Endothelial cell of umbilical vein (primary cell): ENCODE results near the gene KCNJ6. TPM values are rescaled to one million over a fixed set of nuclear protein-coding genes. Genes with fewer than 3 reads are reported as not detected.

ENCODE experiments used
- BruUV-seq: library from RNA; stranded (reverse); fragments of 400-500 nt; replicated peaks from 2 replicates; lab custom pipeline; 2021; lab: Mats Ljungman, UMichigan
- CTCF ChIA-PET: fragments of 300-600, 350-600 bp; sonication (Branson Sonifier 250); formaldehyde crosslinking; loops from one replicate; lab custom pipeline; 2021; ENCODE audit warnings: antibody characterized with exemption, inconsistent platforms; lab: Charles Lee
- POLR2A ChIA-PET: fragments of 300-600, 350-600 bp; sonication (Branson Sonifier 250); formaldehyde crosslinking; loops from one replicate; lab custom pipeline; 2021; ENCODE audit warnings: antibody characterized with exemption, inconsistent platforms; lab: Charles Lee
- DNase-seq: peaks from one replicate; pipeline ENCODE4 v3.0.0-alpha.2; 2011; ENCODE audit warnings: low read depth, low spot score
- FAIRE-seq: peaks from 2 replicates; lab custom pipeline; 2011; peaks lifted over from hg19 to GRCh38; lab: Jason Lieb, UNC
- H2AFZ ChIP-seq: 2 replicates; pipeline ENCODE4 v1.6.0; 2012; ENCODE audit warnings: low read depth, low read length, control low read depth, inconsistent platforms
- H3K27ac ChIP-seq: 2 replicates; pipeline ENCODE4 v1.5.1; 2011; ENCODE audit warnings: low read depth, mild to moderate bottlenecking, control low read depth, low read length, moderate library complexity; ENCODE audit not compliant: insufficient read depth
- H3K27me3 ChIP-seq, 2 experiments: 2 replicates each; pipeline versions ENCODE4 v1.6.0 to v1.6.1; 2011; ENCODE audit warnings: low read length in 2 of 2, mixed read lengths in 1 of 2; ENCODE audit not compliant: control insufficient read depth in 2 of 2, insufficient read depth in 2 of 2
- H3K36me3 ChIP-seq, 2 experiments: 2 replicates in 1 of 2; 3 replicates in 1 of 2; pipeline ENCODE4 v1.5.1; 2011; ENCODE audit warnings: low read length in 2 of 2, mild to moderate bottlenecking in 1 of 2, moderate library complexity in 1 of 2; ENCODE audit not compliant: control insufficient read depth in 2 of 2, insufficient read depth in 2 of 2; ENCODE audit errors: extremely low read depth in 1 of 2
- H3K4me1 ChIP-seq: 3 replicates; pipeline ENCODE4 v1.5.1; 2011; ENCODE audit warnings: mild to moderate bottlenecking, low read length; ENCODE audit not compliant: control insufficient read depth, insufficient read depth; ENCODE audit errors: extremely low read depth
- H3K4me2 ChIP-seq: 2 replicates; pipeline ENCODE4 v1.6.1; 2011; ENCODE audit warnings: low read length, control low read depth, mixed read lengths; ENCODE audit not compliant: insufficient read depth
- H3K4me3 ChIP-seq, 3 experiments: fragments of 200-600 bp in 1 of 3; sonication (generic), shearing (Covaris generic) in 1 of 3; replicated peaks in 1 of 3; 2 replicates each; pipeline ENCODE4 v1.5.1; 2011 to 2016; ENCODE audit warnings: control low read depth in 3 of 3, low read length in 3 of 3, mild to moderate bottlenecking in 2 of 3, inconsistent platforms in 1 of 3, low read depth in 1 of 3, moderate library complexity in 1 of 3; ENCODE audit not compliant: insufficient read depth in 1 of 3
- H3K79me2 ChIP-seq: 2 replicates; pipeline ENCODE4 v1.6.0; 2012; ENCODE audit warnings: low read length, inconsistent platforms; ENCODE audit not compliant: control insufficient read depth, insufficient read depth
- H3K9ac ChIP-seq: replicated peaks from 2 replicates; pipeline ENCODE3; 2011; ENCODE audit warnings: low read length, control low read depth; ENCODE audit not compliant: insufficient read depth; ENCODE audit errors: extremely low read depth
- H3K9me1 ChIP-seq: replicated peaks from 3 replicates; pipeline ENCODE4 v1.6.0; 2011; ENCODE audit warnings: mild to moderate bottlenecking, low read length; ENCODE audit not compliant: control insufficient read depth, insufficient read depth; ENCODE audit errors: extremely low read depth
- H3K9me3 ChIP-seq: replicated peaks from 2 replicates; pipeline ENCODE4 v1.5.1; 2012; ENCODE audit warnings: low read length, inconsistent platforms; ENCODE audit not compliant: control insufficient read depth, insufficient read depth
- H4K20me1 ChIP-seq: replicated peaks from 2 replicates; pipeline ENCODE3; 2011; ENCODE audit warnings: mild to moderate bottlenecking, low read length; ENCODE audit not compliant: control insufficient read depth, insufficient read depth; ENCODE audit errors: extremely low read depth
- EZH2 ChIP-seq: IDR thresholded peaks from 2 replicates; pipeline ENCODE4 v1.6.1; 2012; ENCODE audit warnings: borderline replicate concordance, low read depth, mild to moderate bottlenecking, moderate library complexity, low read length, inconsistent platforms; ENCODE audit not compliant: severe bottlenecking
- FOS ChIP-seq: IDR thresholded peaks from 2 replicates; pipeline ENCODE4 v1.6.1; 2011; ENCODE audit warnings: mild to moderate bottlenecking, low read length, moderate library complexity, borderline replicate concordance; ENCODE audit not compliant: insufficient read depth
- GATA2 ChIP-seq: IDR thresholded peaks from 2 replicates; pipeline ENCODE4 v1.7.0; 2011; ENCODE audit warnings: low read depth, mild to moderate bottlenecking, moderate library complexity, mixed read lengths, low read length; ENCODE audit not compliant: insufficient read length, insufficient read depth
- JUN ChIP-seq: IDR thresholded peaks from 2 replicates; pipeline ENCODE4 v1.6.1; 2011; ENCODE audit warnings: borderline replicate concordance, low read depth; ENCODE audit not compliant: insufficient read length, insufficient read depth
- MYC ChIP-seq: IDR thresholded peaks from one replicate; pipeline ENCODE4 v1.6.1; 2011; ENCODE audit warnings: mild to moderate bottlenecking, low read depth, low read length
- POLR2A ChIP-seq: IDR thresholded peaks from 2 replicates; pipeline ENCODE4 v1.6.1; 2012; ENCODE audit warnings: low read depth, mild to moderate bottlenecking, control low read depth, low read length
- POLR2AphosphoS5 ChIP-seq: IDR thresholded peaks from 2 replicates; pipeline ENCODE4 v1.6.1; 2012; ENCODE audit warnings: low read depth, mild to moderate bottlenecking, control low read depth, low read length, moderate library complexity; ENCODE audit not compliant: insufficient read depth
- dilution Hi-C: fragments of 300-500 bp; cut with MboI; formaldehyde crosslinking; loops from one replicate; pipeline ENCODE4 v1.15.0; 2019; ENCODE audit warnings: low sequenced_read_pairs; ENCODE audit not compliant: extremely low pct_ligation_motif_present
- intact Hi-C: fragments of 100-400 bp; cut with micrococcal nuclease; formaldehyde crosslinking; loops from one replicate; pipeline ENCODE4 v1.10.0; 2022
- polyA plus RNA-seq, 4 experiments: library from polyadenylated mRNA; depleted of rRNA in 3 of 4; stranded (reverse) in 3 of 4; unstranded in 1 of 4; fragments of >200 nt; gene quantifications; 2 replicates each; pipeline versions ENCODE4 v1.2.1 to v1.2.3, GENCODE V29; 2011 to 2012; ENCODE audit warnings: missing spikeins in 1 of 4
- total RNA-seq: library from RNA; stranded (reverse); gene quantifications from 2 replicates; pipeline ENCODE4 v1.2.3, GENCODE V29; 2021
- TF ChIP-seq, protein P1 (sequence below): IDR thresholded peaks from 2 replicates; pipeline ENCODE4 v1.6.1; 2011; ENCODE audit not compliant: insufficient read depth, insufficient read length
- TF ChIP-seq, protein P2 (sequence below), 2 donors: IDR thresholded peaks; 1 replicate in 1 of 2; 2 replicates in 1 of 2; pipeline ENCODE4 v1.5.1; 2011; ENCODE audit warnings: low read length in 2 of 2, mild to moderate bottlenecking in 2 of 2, moderate library complexity in 2 of 2, control low read depth in 1 of 2, inconsistent platforms in 1 of 2, low read depth in 1 of 2; ENCODE audit not compliant: insufficient read depth in 1 of 2; ENCODE audit errors: extremely low read depth in 1 of 2

The KCNJ6 gene
- total and polyA plus RNA-seq, 2 donors (not counting 3 experiments of a cell fraction or from before 2014, with no cell fraction given) = not detected

DNA sequence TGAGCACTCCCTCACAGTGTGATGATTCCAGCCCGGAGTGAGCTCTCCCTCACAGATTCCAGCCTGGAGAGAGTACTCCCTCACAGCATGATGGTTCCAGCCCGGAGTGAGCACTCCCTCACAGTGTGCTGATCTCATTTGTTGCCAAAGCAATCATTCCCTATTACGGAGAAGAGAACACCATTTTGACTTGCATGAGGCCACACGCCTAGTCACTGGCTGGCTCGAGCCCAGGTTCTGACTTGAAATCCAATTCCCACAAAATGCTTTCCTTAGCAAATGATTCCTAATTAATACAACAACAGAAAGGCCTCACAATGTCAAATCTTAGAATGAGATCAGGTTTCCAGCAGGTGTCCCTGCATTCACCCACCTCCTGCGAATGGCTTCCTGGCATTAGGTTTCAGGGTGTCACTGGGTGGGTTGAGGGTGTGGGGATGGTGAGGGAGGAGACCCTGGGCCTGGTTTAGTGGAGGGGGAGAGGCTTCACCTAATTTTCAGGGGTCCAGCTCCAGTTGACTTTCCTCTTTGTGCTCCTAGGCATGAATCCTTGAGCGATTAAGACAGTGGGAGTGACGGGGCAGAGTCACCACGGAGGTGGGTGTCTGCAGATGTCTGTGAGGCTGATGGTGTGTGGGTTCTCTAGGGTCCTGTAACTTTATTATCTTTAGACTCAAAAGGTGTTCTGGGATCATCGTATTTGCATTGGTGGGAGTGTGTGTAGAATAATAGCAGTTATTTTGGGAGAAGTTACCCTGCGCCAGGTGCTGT is 158.5 kb downstream of the KCNJ6 start:
- Histone ChIP-seq H3K9me1 (no peaks in the 10 kb centered on the region), H3K27ac (no peak overlapping the region), H4K20me1 (no peaks in the 10 kb centered on the region), H3K9me3 (no peaks in the 10 kb centered on the region), H3K4me1 (no peaks in the 10 kb centered on the region), H3K9ac (no peak overlapping the region), H3K27me3 (peaks cover 0 to 6% of the 10 kb centered on the region in 2 experiments), H3K79me2 (no peaks in the 10 kb centered on the region), H3K36me3 (no peaks in the 10 kb centered on the region), H2AFZ (no peak overlapping the region), H3K4me2 (no peak overlapping the region), H3K4me3 (no peak overlapping the region)
- DNase-seq (no peak), FAIRE-seq (no peak)
- ChIA-PET CTCF (interaction anchor here (1.2 kb wide), 1 partner anchor 595 kb away, joined by 3 read pairs; no protein-coding TSS in a partner anchor), POLR2A (no interaction called here)
- intact Hi-C loops = no loop called here
- no TSS peak for BruUV-seq
- dilution Hi-C loops = no loop called here
- TF ChIP-seq FOS (no peak), POLR2A (no peak), MYC (no peak), JUN (no peak), EZH2 (no peak), POLR2AphosphoS5 (no peak), GATA2 (no peak)
- TF ChIP-seq, protein P1, sequence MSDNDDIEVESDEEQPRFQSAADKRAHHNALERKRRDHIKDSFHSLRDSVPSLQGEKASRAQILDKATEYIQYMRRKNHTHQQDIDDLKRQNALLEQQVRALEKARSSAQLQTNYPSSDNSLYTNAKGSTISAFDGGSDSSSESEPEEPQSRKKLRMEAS = no peak
- TF ChIP-seq, protein P2, sequence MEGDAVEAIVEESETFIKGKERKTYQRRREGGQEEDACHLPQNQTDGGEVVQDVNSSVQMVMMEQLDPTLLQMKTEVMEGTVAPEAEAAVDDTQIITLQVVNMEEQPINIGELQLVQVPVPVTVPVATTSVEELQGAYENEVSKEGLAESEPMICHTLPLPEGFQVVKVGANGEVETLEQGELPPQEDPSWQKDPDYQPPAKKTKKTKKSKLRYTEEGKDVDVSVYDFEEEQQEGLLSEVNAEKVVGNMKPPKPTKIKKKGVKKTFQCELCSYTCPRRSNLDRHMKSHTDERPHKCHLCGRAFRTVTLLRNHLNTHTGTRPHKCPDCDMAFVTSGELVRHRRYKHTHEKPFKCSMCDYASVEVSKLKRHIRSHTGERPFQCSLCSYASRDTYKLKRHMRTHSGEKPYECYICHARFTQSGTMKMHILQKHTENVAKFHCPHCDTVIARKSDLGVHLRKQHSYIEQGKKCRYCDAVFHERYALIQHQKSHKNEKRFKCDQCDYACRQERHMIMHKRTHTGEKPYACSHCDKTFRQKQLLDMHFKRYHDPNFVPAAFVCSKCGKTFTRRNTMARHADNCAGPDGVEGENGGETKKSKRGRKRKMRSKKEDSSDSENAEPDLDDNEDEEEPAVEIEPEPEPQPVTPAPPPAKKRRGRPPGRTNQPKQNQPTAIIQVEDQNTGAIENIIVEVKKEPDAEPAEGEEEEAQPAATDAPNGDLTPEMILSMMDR (IDR thresholded peaks at IDR 0.05; ENCODE audit: extremely low read depth in 1 of 2, insufficient read depth in 1 of 2, low read depth in 1 of 2, low read length in 2 of 2) = no peak
